GM18499 (cell line): ENCODE data around the gene DOK7.
"Not testable (repeated sequence)": the region's sequence is repeated elsewhere in the genome, so short reads cannot be mapped to it uniquely, and the experiment has no call there.

Experiments used
- ATAC-seq: cut with Tn5 transposase; IDR thresholded peaks from one replicate; pipeline ENCODE4 v1.9.1; 2021; ENCODE audit warnings: moderate number of reproducible peaks; ENCODE audit not compliant: insufficient read depth, unreplicated experiment

DOK7 gene

DNA sequence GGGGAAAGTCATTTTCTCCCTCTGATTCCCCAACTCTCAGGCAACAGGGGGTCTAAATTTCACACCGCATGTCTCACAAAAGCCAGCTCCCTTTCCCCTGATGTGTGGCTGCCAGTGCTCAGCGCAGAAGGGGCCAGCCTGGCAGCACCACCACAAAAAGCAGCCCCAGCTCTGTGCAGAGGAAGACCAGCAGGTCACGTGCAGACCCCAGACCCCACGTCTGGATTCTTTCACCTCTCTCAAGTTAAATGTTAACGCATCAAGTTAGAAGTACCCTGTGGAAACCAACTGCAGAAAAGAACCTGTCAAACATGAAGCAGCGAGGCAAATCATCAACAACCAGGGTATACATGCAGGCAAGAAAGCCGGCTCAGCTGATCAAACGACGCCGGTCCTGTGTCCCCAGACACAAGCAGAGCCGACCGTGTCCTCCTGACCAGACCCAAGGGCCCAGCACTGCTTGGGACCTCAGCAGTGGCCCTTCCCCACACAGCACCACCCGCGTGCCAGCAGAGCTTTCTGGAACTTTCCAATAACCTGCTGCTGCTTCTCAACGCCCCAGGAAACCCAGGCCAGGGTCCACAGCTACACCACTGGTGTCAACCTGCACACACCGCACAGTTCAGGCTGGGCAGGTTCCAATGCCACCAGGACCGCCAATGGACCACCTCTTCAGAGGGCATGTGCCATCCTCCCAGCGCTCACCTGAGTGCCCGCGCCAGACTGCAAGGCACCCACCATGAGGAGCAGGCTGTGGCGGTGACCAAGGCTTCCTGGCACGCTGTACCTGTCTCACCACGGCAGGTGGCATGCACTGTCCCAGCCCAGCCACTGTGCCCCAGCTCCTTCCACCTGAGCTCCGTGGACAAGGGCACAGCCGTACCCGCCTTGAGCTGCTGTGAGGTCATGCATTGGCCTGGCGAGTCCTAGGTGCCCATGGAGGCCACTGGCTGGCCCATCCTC lies 65.1 kb downstream of the DOK7 start:
- no peak for ATAC-seq

DNA sequence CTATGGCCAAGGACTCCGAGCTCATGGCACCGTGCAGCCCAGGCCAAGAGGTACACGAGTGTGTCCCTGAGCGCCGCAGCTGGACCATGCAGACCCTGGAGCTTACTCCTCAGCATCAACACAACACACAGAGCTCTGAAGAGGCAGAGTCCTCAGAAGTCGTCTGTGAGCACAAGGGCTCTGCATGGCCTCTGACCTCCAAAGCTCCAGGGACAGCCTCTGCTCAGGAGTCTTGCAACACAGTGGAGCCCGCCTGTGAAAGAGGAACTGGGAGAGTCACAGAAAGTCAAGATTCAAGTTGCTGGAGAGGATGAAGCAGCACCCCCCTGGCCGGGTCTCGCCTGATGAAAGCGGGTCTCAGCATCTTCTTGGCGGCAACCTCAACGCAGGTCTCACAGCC lies 66.3 kb downstream of the DOK7 start:
- no peak for ATAC-seq

GRCh38 chr4:3530051-3530450 lies 66.9 kb downstream of the DOK7 start:
- ATAC-seq = no peak

DNA sequence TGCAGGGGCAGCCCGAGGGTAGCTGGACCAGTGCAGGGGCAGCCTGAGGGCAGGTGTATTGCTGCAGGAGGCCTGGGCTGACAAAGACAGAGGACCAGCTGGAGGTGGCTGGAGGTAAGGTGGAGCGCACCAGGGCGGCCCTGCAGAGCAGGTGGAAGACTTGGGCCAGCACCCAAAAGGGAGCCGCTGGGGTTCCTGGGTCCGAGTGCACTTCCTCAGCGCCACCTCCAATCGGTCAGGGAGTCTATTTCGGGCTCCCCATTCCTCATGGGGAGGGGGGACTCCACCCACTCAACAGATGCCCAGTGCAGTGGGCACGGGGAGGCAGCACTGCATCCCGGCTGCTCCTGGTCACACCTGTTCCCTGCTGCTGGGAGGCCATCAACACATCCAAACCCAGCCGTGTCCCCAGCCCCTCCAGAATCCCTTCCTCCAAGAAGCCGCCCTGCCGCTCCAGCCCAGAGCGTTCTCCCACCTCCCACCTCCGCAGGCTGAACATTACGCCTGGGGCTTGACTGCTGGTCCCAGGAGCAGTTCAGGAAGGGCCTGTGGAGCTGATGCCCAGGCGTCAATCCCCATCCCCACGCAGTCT lies 67.7 kb downstream of the DOK7 start:
- ATAC-seq = no peak

- ATAC-seq = no peak
Observed at GRCh38 chr4:3531318-3531878, 68.3 kb downstream of the DOK7 start.

DNA sequence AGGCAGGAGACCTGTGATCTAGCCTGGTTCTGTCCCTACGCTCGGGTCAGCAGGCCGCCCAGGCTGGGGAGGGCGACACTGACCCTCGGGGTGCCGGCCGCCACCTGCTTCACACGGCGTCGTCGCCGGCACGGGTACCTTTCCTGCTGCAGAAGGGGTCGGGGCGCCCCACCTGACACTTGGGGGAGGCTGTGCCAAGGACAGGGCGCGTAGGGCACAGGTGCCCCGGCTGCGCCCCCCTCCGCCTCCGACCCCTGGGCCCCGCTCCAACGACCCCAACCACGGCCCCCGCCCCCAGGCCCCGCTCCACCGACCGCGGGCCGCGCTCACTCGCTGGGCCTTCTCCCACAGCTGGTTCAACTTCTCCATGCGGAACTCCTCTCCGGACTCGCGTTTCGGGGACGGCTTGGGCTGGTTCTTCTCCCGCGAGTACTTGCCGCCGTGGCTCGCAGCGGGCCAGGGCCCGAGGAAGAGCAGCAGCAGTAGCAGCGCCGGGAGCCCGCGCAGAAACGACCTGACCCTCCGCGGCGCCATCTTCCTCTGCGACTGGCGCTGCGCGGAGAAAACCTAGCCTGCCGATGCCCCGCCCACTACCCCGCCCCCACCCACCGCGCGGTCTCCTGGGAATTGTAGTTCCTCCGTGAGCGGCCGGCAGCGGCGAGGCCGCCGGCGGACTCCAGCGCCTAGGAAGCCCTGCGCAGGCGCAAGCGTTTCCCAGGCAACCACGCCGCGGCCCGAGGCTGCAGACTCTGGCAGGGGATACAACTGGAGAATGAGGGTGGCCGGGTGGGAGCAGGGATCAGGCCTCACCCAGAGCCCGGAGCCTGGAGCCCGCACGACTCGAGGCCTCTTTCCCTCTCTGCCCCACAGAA lies 69.0 kb downstream of the DOK7 start, which contains the start of gene LRPAP1:
Gene LRPAP1 (minus strand): TSS at position 544 of the 872 bp plus-strand sequence. CDS start 10 bp downstream, at position 534.
- ATAC-seq = no peak

GRCh38 chr4:3532751-3533422 lies 69.8 kb downstream of the DOK7 start:
- no peak for ATAC-seq

GRCh38 chr4:3533423-3533820 lies 70.3 kb downstream of the DOK7 start:
- ATAC-seq = no peak

DNA sequence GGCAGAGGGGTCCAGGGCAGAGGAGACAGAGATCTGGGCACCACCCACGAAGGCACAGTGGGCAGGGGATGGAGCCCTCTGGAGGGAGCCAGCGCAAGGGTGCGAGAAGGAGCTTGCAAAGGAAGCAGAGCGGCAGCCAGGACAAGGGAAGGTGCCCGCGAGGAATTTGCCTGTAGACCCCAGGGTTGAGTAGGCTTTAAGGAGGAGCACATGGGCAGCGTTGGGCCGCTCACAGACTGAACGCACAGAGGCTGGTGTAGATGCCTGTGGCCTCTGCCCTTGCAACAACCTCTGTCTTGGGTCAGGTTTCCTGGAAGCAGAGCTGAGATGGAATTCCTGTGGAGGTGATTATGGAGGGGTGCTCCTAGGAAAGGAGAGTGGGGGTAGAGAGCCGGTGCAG lies 72.7 kb downstream of the DOK7 start:
- ATAC-seq = not testable (repeated sequence)

- not testable (repeated sequence) for ATAC-seq
Observed at GRCh38 chr4:3538906-3539305, 75.8 kb downstream of the DOK7 start.

DNA sequence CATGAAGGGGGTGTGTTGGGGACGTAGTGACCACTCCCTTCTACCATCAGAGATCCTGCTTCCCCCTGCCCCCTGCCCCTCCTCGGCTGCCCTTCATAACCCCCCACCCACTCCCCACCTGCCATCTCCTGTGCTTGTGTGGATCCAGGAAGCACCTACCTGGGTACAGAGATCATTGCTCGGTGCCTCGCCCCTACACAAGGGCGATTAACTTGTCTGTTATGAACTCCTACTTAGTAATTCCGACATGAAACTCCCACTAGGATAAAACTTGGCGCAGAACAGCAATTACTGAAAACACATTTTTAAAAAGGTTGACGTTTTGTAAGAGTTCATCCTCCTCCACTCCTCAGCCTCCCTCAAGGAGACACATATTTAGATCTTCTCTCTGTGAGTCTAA lies 80.3 kb downstream of the DOK7 start:
- not testable (repeated sequence) for ATAC-seq
